ENCODE measurements around the gene RPS29.
A peak's percentile ranks its signal among the peaks of the same experiment; 100 is the strongest.

Gene RPS29

DNA sequence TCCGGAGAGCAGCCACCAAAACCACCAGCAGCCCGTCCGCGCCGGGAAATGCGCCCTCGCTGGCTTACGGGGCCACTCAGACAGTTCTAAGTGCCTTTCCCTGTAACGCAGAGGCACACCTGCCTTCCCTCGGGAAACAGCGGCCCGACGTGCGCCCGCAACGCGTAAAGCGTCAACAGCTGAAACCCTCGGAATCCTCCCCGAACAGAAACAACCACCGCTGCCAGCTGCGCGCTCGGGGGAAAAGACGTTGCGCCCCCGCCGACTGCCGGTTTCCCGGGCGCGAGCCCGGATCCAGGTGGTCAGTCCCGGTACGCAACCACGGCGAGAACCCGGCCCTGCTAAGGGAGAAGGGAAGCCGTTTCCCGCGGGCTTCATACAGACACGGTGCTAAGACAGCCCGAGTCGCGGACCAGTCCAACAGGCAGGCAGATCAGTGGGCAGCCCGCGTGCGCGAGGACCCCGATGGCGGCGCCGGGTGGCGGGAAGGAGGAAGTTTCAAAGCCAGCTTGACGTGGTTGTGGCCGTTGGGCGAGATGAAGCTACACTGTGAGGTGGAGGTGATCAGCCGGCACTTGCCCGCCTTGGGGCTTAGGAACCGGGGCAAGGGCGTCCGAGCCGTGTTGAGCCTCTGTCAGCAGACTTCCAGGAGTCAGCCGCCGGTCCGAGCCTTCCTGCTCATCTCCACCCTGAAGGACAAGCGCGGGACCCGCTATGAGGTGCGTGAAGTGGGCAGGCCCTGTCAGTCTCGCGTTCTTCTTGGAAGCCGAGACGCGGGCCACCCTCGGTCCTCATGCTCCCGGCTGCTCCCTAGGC, 12.5 kb upstream of the RPS29 start, which contains the start of gene LRR1:
LRR1 (plus strand) TSS at position 456 of the 816 bp plus-strand sequence; CDS start at position 537, 81 bp downstream.
- peak; percentile 86 for DNase-seq
- TF ChIP-seq, protein P1, sequence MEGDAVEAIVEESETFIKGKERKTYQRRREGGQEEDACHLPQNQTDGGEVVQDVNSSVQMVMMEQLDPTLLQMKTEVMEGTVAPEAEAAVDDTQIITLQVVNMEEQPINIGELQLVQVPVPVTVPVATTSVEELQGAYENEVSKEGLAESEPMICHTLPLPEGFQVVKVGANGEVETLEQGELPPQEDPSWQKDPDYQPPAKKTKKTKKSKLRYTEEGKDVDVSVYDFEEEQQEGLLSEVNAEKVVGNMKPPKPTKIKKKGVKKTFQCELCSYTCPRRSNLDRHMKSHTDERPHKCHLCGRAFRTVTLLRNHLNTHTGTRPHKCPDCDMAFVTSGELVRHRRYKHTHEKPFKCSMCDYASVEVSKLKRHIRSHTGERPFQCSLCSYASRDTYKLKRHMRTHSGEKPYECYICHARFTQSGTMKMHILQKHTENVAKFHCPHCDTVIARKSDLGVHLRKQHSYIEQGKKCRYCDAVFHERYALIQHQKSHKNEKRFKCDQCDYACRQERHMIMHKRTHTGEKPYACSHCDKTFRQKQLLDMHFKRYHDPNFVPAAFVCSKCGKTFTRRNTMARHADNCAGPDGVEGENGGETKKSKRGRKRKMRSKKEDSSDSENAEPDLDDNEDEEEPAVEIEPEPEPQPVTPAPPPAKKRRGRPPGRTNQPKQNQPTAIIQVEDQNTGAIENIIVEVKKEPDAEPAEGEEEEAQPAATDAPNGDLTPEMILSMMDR (IDR thresholded peaks at IDR 0.05; ENCODE audit: low read depth, low read length, missing control alignments) = peak; percentile 6

DNA sequence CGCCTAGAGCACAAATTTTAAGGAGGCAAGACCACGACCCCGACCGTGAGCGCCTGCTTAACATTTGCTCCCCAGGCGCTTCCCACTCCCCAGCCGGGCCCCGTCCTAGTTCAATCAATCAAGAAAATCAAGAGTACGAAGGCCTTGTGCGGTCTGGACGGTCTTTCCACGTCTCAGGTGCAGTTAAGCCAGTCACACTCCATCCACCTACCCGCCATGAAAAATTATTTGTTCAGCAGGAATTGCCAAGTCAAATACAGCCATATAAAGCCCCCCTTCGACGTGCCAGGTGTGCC, 12.0 kb upstream of the RPS29 start:
- DNase-seq = no peak
- peak overlapping the region; percentile 98 for H3K27ac ChIP-seq
- H3K4me3 ChIP-seq (ENCODE audit: low read depth, low read length) = peak overlapping the region; percentile 93
- no peaks in the 10 kb centered on the region for H3K36me3 ChIP-seq (replicated peaks)
- no peaks in the 10 kb centered on the region for H3K27me3 ChIP-seq (replicated peaks)
- in situ Hi-C loops (cut with HindIII; ENCODE audit: low pct_ligation_motif_present, low sequenced_read_pairs) = no loop called here
- TF ChIP-seq, protein P1 (IDR thresholded peaks at IDR 0.05; ENCODE audit: low read depth, low read length, missing control alignments) = no peak

More for the DNA sequence above, 12.5 kb upstream of the RPS29 start, which contains the start of gene LRR1:
- H3K4me3 ChIP-seq (ENCODE audit: low read depth, low read length) = peak within 1 kb of the TSS; percentile 93
- H3K27ac ChIP-seq = peak within 1 kb of the TSS; percentile 98
- in situ Hi-C loops (cut with HindIII; ENCODE audit: low pct_ligation_motif_present, low sequenced_read_pairs) = no loop called here
- no peaks in the 10 kb centered on the region for H3K36me3 ChIP-seq (replicated peaks)
- no peaks in the 10 kb centered on the region for H3K27me3 ChIP-seq (replicated peaks)

DNA sequence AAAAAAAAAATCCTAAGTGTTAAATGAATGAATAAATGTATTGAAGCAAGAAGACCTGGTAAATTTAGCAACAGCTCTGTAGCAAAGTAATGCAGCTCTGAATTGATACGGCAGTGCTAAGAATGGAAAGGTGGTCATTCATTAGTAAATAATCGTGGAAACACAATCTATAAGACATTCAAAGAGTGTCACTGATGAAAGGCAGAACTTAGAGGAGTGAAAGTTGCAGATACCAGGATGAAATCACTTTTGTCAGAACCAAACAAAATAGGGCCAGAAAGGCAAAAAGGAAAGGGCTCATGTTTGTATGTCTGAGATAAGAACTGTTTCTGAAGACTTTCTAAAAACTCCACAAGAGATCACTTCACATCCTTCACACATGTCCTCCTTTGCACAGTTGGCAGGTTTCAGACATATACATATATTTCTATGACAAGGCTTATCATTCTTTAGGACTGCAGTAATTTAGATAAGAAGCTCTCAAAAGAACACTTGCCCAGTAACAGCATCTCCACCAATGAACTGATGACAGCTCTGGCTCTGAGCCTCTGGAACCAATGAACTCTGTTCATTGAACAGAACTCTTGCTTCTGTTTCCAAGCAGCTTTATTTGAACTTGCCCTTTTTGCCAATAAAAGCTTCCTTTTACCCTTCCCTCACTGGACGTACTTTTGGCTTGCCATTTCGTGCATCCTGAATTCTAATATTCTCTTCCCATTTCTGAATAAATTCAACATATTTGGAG, 8.3 kb upstream of the RPS29 start:
- Histone ChIP-seq H3K4me3 (ENCODE audit: low read depth, low read length) (no peak overlapping the region), H3K27me3 (replicated peaks) (no peaks in the 10 kb centered on the region), H3K27ac (peak overlapping the region; percentile 48), H3K36me3 (replicated peaks) (no peaks in the 10 kb centered on the region)
- TF ChIP-seq, protein P1 (IDR thresholded peaks at IDR 0.05; ENCODE audit: low read depth, low read length, missing control alignments) = no peak
- DNase-seq = peak; percentile 81
- in situ Hi-C loops (cut with HindIII; ENCODE audit: low pct_ligation_motif_present, low sequenced_read_pairs) = no loop called here

DNA sequence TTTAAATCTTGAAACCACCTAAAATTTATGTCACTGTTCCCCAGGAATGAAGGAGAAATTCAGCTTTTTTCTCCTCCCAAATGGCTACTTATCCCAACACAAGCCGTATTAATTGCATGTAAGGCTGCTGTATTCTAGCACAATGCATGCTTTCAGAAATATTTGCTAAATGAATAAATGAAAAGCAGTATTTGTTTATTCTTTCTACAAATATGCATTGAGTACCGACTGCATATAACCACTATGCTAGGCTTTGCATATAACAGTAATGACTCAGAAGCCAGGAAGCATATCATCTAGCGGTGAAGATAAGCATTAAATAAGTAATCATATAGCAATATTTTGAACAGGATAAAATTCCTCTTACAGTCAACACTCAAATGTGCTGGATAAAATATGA, 6.8 kb upstream of the RPS29 start:
- Histone ChIP-seq H3K36me3 (replicated peaks) (no peaks in the 10 kb centered on the region), H3K27me3 (replicated peaks) (no peaks in the 10 kb centered on the region), H3K4me3 (ENCODE audit: low read depth, low read length) (no peak overlapping the region), H3K27ac (no peak overlapping the region)
- TF ChIP-seq, protein P1 (IDR thresholded peaks at IDR 0.05; ENCODE audit: low read depth, low read length, missing control alignments) = no peak
- peak; percentile 56 for DNase-seq
- in situ Hi-C loops (cut with HindIII; ENCODE audit: low pct_ligation_motif_present, low sequenced_read_pairs) = no loop called here

DNA sequence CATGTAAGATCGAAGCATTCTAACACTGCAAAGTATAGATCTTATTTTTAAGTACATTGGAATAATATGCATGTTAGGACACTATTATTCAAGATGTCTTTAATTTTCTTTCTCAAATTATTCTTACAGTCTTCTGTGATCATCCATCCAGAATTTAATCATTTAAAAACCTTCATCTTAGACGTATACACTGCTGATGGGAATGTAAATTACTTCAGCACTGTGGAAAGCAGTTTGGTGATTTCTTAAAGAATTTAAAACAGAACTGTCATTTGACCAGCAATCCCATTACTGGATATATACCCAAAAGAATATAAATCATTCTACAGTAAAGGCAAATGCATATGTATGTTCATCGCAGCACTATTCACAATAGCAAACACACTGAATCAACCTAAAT, 3.2 kb upstream of the RPS29 start:
- no peak for DNase-seq
- TF ChIP-seq, protein P1 (IDR thresholded peaks at IDR 0.05; ENCODE audit: low read depth, low read length, missing control alignments) = no peak
- Histone ChIP-seq H3K36me3 (replicated peaks) (peaks cover 12% of the 10 kb centered on the region), H3K27me3 (replicated peaks) (no peaks in the 10 kb centered on the region), H3K27ac (no peak overlapping the region), H3K4me3 (ENCODE audit: low read depth, low read length) (no peak overlapping the region)
- in situ Hi-C loops (cut with HindIII; ENCODE audit: low pct_ligation_motif_present, low sequenced_read_pairs) = no loop called here
